ENCODE data around the gene CREG1. TPM values are rescaled to one million over a fixed set of nuclear protein-coding genes. Genes with fewer than 3 reads are reported as not detected.

CREG1 gene
- total RNA-seq, 1 experiment from 2014 or later = 21.7 TPM

DNA sequence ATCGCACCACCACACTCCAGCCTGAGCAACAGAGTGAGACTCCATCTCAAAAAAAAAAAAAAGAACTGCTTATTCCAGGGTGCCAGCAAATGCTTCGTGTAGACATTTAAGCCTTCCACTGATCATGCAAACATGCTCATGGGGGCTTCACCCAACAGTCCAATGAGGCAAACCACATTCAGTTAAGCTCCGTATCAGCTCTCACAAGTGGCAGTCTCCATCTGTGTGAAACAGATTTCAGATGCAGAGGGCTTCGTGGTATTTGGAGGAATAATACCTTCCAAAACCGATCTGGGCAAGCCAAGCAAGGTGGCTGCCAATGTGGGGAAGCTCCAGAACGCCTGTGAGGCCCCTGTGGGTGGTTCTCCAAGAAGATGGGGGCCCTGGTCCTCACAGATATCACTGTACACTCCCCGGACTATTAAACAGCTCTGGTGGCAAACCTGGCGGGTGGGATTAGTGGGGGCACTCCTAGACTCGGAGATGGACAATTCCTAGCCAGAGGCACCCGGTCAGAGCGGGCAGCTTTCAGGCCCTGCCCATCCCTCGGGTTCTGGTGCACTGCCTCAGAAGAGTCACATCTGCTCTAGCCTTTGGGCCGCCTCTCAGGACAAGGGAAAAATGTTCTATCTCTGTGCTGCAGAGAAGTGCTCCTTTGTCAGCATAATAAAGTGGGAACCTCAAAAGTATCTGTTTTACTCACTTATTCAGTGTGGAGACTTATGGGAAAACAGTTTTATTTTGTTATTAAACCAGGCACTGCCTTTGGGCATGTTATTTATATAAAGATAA is 10.2 kb downstream of the CREG1 start:
- ChIA-PET POLR2A (no interaction called here), CTCF (no interaction called here)
- no peak for ATAC-seq
- peaks cover 14% of the 10 kb centered on the region for H3K36me3 Mint-ChIP-seq
- peaks cover 10% of the 10 kb centered on the region for H3K4me1 Mint-ChIP-seq
- no peak for DNase-seq (ENCODE audit: low spot score)
- no peak overlapping the region for H3K4me3 Mint-ChIP-seq
- no peak overlapping the region for H3K27ac Mint-ChIP-seq
- no peaks in the 10 kb centered on the region for H3K9me3 Mint-ChIP-seq
- H3K27me3 Mint-ChIP-seq (ENCODE audit: low read depth) = no peaks in the 10 kb centered on the region
- TF ChIP-seq CREB1 (CRISPR knock-in tag; IDR thresholded peaks at IDR 0.05) (no peak), TEAD4 (CRISPR knock-in tag; IDR thresholded peaks at IDR 0.05) (no peak)
- TF ChIP-seq, protein P1, sequence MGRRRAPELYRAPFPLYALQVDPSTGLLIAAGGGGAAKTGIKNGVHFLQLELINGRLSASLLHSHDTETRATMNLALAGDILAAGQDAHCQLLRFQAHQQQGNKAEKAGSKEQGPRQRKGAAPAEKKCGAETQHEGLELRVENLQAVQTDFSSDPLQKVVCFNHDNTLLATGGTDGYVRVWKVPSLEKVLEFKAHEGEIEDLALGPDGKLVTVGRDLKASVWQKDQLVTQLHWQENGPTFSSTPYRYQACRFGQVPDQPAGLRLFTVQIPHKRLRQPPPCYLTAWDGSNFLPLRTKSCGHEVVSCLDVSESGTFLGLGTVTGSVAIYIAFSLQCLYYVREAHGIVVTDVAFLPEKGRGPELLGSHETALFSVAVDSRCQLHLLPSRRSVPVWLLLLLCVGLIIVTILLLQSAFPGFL (CRISPR knock-in tag; IDR thresholded peaks at IDR 0.05; ENCODE audit: borderline replicate concordance) = no peak

DNA sequence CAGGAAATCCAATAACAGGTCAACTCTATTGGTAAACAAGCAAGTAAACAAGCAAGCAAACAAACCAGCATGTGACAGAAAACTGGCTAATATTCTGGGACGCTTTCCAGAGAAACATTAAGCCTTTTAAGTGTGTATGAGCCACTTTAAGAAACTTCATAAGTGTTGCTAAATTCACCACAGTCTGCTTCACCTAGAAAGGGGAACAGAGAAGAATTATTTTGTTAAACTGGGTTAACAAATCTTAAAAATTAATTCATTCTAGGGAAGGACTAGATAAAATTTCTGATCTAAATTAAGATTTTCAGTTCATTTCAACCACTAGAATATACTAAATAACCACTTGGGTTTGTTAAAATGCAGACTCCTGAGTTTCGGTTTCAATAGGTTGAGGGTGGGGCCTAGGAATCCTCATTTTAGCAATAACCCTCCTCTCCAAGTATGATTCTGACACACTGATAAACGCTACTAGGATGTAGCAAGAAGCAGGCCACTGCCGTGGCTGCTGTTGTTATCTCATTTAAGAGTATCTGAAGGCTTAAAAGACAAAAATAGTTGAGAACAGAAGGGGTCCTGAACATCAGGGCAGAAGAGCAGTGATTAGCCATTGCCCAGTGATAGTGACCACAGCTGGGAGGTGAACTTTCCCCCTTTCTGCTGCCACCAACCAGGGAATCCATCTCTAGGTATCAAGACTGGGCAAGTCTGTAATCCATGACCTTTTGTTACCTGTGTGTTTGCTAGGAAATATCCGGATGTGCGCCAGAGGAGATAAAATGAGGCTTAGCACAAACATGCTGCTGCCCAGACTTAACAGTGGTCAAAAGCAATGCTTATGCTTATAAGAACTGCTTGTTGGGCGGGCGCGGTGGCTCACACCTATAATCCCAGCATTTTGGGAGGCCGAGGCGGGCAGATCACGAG is 11.2 kb downstream of the CREG1 start:
- no peak for ATAC-seq
- no peak overlapping the region for H3K27ac Mint-ChIP-seq
- ChIA-PET CTCF (interaction anchor here (3.1 to 4.0 kb wide), 2 partner anchors 9 to 145 kb away, joined by 29 to 73 read pairs; partner anchors contain the start of gene CREG1), POLR2A (no interaction called here)
- no peak for DNase-seq (ENCODE audit: low spot score)
- no peak overlapping the region for H3K4me3 Mint-ChIP-seq
- H3K4me1 Mint-ChIP-seq = peaks cover 12% of the 10 kb centered on the region
- no peak for TF ChIP-seq ELF4 (CRISPR knock-in tag; IDR thresholded peaks at IDR 0.05; ENCODE audit: low read depth)
- TF ChIP-seq ZNF232 (CRISPR knock-in tag; IDR thresholded peaks at IDR 0.05) = no peak
- no peak for TF ChIP-seq NFE2L1 (CRISPR knock-in tag; IDR thresholded peaks at IDR 0.05)
- no peak for TF ChIP-seq ZNF671 (CRISPR knock-in tag; IDR thresholded peaks at IDR 0.05)
- TF ChIP-seq, protein P2, sequence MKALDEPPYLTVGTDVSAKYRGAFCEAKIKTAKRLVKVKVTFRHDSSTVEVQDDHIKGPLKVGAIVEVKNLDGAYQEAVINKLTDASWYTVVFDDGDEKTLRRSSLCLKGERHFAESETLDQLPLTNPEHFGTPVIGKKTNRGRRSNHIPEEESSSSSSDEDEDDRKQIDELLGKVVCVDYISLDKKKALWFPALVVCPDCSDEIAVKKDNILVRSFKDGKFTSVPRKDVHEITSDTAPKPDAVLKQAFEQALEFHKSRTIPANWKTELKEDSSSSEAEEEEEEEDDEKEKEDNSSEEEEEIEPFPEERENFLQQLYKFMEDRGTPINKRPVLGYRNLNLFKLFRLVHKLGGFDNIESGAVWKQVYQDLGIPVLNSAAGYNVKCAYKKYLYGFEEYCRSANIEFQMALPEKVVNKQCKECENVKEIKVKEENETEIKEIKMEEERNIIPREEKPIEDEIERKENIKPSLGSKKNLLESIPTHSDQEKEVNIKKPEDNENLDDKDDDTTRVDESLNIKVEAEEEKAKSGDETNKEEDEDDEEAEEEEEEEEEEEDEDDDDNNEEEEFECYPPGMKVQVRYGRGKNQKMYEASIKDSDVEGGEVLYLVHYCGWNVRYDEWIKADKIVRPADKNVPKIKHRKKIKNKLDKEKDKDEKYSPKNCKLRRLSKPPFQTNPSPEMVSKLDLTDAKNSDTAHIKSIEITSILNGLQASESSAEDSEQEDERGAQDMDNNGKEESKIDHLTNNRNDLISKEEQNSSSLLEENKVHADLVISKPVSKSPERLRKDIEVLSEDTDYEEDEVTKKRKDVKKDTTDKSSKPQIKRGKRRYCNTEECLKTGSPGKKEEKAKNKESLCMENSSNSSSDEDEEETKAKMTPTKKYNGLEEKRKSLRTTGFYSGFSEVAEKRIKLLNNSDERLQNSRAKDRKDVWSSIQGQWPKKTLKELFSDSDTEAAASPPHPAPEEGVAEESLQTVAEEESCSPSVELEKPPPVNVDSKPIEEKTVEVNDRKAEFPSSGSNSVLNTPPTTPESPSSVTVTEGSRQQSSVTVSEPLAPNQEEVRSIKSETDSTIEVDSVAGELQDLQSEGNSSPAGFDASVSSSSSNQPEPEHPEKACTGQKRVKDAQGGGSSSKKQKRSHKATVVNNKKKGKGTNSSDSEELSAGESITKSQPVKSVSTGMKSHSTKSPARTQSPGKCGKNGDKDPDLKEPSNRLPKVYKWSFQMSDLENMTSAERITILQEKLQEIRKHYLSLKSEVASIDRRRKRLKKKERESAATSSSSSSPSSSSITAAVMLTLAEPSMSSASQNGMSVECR (CRISPR knock-in tag; IDR thresholded peaks at IDR 0.05; ENCODE audit: borderline replicate concordance) = no peak
- H3K9me3 Mint-ChIP-seq = no peaks in the 10 kb centered on the region
- peaks cover 11% of the 10 kb centered on the region for H3K36me3 Mint-ChIP-seq
- no peaks in the 10 kb centered on the region for H3K27me3 Mint-ChIP-seq (ENCODE audit: low read depth)

DNA sequence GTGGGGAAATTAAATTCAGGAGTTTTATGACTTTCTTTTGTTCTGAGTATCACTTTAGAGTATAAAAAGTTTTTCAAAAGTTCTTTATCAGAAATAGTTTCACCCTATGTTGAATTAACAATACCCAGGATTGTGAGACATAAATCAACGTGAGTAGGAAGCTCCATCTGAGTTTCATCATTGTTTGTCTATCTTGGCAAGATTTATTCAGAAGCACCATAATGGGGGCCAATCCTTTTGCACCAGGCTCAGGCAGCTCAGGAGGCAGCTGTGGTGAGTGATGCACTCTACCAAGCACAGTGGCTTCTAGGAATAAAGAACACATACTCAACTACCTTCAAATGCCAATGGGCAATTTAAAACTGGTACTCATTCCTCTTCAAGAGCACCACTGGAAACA is 12.0 kb downstream of the CREG1 start:
- ChIA-PET CTCF (interaction anchor here (2.5 to 4.0 kb wide), 4 partner anchors 9 to 146 kb away, joined by 20 to 73 read pairs (median 30); partner anchors contain the start of gene CREG1), POLR2A (no interaction called here)
- Mint-ChIP-seq H3K4me1 (peaks cover 12% of the 10 kb centered on the region), H3K4me3 (no peak overlapping the region), H3K27me3 (ENCODE audit: low read depth) (no peaks in the 10 kb centered on the region), H3K36me3 (peaks cover 4% of the 10 kb centered on the region; the same call in 1 of the 2 replicates), H3K9me3 (no peaks in the 10 kb centered on the region), H3K27ac (no peak overlapping the region)
- DNase-seq (ENCODE audit: low spot score) (no peak), ATAC-seq (no peak)
- no peak for TF ChIP-seq ZNF263 (CRISPR knock-in tag; IDR thresholded peaks at IDR 0.05; ENCODE audit: low read depth)
- TF ChIP-seq GABPB1 (CRISPR knock-in tag; IDR thresholded peaks at IDR 0.05) = no peak
- TF ChIP-seq SP1 (CRISPR knock-in tag; conservative IDR thresholded peaks at IDR 0.05) = no peak
- TF ChIP-seq EMX1 (CRISPR knock-in tag; IDR thresholded peaks at IDR 0.05) = no peak
- no peak for TF ChIP-seq ZNF138 (CRISPR knock-in tag; conservative IDR thresholded peaks at IDR 0.05)
- TF ChIP-seq CREB1 (CRISPR knock-in tag; IDR thresholded peaks at IDR 0.05) = no peak
- no peak for TF ChIP-seq PRRX2 (CRISPR knock-in tag; IDR thresholded peaks at IDR 0.05)
- TF ChIP-seq ELF4 (CRISPR knock-in tag; IDR thresholded peaks at IDR 0.05; ENCODE audit: low read depth) = no peak
- TF ChIP-seq, protein P3, sequence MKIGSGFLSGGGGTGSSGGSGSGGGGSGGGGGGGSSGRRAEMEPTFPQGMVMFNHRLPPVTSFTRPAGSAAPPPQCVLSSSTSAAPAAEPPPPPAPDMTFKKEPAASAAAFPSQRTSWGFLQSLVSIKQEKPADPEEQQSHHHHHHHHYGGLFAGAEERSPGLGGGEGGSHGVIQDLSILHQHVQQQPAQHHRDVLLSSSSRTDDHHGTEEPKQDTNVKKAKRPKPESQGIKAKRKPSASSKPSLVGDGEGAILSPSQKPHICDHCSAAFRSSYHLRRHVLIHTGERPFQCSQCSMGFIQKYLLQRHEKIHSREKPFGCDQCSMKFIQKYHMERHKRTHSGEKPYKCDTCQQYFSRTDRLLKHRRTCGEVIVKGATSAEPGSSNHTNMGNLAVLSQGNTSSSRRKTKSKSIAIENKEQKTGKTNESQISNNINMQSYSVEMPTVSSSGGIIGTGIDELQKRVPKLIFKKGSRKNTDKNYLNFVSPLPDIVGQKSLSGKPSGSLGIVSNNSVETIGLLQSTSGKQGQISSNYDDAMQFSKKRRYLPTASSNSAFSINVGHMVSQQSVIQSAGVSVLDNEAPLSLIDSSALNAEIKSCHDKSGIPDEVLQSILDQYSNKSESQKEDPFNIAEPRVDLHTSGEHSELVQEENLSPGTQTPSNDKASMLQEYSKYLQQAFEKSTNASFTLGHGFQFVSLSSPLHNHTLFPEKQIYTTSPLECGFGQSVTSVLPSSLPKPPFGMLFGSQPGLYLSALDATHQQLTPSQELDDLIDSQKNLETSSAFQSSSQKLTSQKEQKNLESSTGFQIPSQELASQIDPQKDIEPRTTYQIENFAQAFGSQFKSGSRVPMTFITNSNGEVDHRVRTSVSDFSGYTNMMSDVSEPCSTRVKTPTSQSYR (CRISPR knock-in tag; IDR thresholded peaks at IDR 0.05) = no peak
- TF ChIP-seq CBFB (CRISPR knock-in tag; IDR thresholded peaks at IDR 0.05; ENCODE audit: low read depth) = no peak
- no peak for TF ChIP-seq TEAD1 (CRISPR knock-in tag; IDR thresholded peaks at IDR 0.05)
- TF ChIP-seq, protein P4, sequence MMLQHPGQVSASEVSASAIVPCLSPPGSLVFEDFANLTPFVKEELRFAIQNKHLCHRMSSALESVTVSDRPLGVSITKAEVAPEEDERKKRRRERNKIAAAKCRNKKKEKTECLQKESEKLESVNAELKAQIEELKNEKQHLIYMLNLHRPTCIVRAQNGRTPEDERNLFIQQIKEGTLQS (CRISPR knock-in tag; conservative IDR thresholded peaks at IDR 0.05) = no peak
- TF ChIP-seq IRF2 (CRISPR knock-in tag; IDR thresholded peaks at IDR 0.05; ENCODE audit: borderline replicate concordance, low read depth) = no peak
